ENCODE measurements around the gene FIGNL2. TPM values are rescaled to one million over a fixed set of nuclear protein-coding genes. Genes with fewer than 3 reads are reported as not detected.

FIGNL2 gene
- total and polyA plus RNA-seq, 2 of the 13 experiments (the other 11 are each of a cell fraction or from before 2014, with no cell fraction given), result 0.82 to 1.00 TPM

DNA sequence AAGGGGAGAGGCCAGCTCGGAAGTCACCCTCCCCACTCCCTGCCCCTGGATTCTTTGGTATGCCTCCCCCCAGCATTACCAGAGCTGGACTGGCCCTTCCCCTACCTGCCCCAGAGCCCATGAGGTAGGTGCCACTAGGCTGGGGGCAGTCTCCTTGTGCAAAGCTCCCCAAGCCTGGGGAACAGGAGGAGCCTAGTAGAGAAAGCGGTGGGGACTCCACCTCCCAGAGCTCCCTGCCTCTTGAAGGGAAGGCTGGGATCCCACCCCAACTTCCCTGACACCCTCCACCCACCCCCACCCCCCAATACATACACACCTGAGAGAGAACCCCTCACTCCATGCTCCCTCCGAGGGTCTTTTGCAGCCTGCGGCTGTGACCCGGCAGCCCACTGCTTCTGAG is 30.4 kb downstream of the FIGNL2 start (continued):
- TF ChIP-seq, protein P1, sequence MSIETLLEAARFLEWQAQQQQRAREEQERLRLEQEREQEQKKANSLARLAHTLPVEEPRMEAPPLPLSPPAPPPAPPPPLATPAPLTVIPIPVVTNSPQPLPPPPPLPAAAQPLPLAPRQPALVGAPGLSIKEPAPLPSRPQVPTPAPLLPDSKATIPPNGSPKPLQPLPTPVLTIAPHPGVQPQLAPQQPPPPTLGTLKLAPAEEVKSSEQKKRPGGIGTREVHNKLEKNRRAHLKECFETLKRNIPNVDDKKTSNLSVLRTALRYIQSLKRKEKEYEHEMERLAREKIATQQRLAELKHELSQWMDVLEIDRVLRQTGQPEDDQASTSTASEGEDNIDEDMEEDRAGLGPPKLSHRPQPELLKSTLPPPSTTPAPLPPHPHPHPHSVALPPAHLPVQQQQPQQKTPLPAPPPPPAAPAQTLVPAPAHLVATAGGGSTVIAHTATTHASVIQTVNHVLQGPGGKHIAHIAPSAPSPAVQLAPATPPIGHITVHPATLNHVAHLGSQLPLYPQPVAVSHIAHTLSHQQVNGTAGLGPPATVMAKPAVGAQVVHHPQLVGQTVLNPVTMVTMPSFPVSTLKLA (IDR thresholded peaks at IDR 0.05), result no peak
- TF ChIP-seq CCAR2 (optimal IDR thresholded peaks at IDR 0.05; ENCODE audit: low read depth, low read length) (no peak), ATM (IDR thresholded peaks at IDR 0.05; ENCODE audit: borderline replicate concordance) (no peak), MAFF (IDR thresholded peaks at IDR 0.05; ENCODE audit: low read depth, low read length) (no peak), ISL2 (CRISPR knock-in tag; IDR thresholded peaks at IDR 0.05) (no peak), SMAD9 (CRISPR knock-in tag; IDR thresholded peaks at IDR 0.05) (no peak), SIN3B (IDR thresholded peaks at IDR 0.05; ENCODE audit: low read length) (no peak), KDM1A (CRISPR knock-in tag; IDR thresholded peaks at IDR 0.05) (no peak)
- TF ChIP-seq, protein P2, sequence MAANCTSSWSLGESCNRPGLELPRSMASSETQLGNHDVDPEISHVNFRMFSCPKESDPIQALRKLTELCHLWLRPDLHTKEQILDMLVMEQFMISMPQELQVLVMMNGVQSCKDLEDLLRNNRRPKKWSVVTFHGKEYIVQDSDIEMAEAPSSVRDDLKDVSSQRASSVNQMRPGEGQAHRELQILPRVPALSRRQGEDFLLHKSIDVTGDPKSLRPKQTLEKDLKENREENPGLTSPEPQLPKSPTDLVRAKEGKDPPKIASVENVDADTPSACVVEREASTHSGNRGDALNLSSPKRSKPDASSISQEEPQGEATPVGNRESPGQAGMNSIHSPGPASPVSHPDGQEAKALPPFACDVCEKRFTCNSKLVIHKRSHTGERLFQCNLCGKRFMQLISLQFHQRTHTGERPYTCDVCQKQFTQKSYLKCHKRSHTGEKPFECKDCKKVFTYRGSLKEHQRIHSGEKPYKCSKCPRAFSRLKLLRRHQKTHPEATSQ (CRISPR knock-in tag; IDR thresholded peaks at IDR 0.05; ENCODE audit: borderline replicate concordance), result no peak
- TF ChIP-seq, protein P3, sequence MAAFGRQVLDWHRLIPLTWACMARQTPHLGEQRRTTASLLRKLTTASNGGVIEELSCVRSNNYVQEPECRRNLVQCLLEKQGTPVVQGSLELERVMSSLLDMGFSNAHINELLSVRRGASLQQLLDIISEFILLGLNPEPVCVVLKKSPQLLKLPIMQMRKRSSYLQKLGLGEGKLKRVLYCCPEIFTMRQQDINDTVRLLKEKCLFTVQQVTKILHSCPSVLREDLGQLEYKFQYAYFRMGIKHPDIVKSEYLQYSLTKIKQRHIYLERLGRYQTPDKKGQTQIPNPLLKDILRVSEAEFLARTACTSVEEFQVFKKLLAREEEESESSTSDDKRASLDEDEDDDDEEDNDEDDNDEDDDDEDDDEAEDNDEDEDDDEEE (CRISPR knock-in tag; IDR thresholded peaks at IDR 0.05), result no peak
- TF ChIP-seq, protein P4, sequence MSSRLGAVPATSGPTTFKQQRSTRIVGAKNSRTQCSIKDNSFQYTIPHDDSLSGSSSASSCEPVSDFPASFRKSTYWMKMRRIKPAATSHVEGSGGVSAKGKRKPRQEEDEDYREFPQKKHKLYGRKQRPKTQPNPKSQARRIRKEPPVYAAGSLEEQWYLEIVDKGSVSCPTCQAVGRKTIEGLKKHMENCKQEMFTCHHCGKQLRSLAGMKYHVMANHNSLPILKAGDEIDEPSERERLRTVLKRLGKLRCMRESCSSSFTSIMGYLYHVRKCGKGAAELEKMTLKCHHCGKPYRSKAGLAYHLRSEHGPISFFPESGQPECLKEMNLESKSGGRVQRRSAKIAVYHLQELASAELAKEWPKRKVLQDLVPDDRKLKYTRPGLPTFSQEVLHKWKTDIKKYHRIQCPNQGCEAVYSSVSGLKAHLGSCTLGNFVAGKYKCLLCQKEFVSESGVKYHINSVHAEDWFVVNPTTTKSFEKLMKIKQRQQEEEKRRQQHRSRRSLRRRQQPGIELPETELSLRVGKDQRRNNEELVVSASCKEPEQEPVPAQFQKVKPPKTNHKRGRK (CRISPR knock-in tag; IDR thresholded peaks at IDR 0.05), result no peak
- TF ChIP-seq, protein P5, sequence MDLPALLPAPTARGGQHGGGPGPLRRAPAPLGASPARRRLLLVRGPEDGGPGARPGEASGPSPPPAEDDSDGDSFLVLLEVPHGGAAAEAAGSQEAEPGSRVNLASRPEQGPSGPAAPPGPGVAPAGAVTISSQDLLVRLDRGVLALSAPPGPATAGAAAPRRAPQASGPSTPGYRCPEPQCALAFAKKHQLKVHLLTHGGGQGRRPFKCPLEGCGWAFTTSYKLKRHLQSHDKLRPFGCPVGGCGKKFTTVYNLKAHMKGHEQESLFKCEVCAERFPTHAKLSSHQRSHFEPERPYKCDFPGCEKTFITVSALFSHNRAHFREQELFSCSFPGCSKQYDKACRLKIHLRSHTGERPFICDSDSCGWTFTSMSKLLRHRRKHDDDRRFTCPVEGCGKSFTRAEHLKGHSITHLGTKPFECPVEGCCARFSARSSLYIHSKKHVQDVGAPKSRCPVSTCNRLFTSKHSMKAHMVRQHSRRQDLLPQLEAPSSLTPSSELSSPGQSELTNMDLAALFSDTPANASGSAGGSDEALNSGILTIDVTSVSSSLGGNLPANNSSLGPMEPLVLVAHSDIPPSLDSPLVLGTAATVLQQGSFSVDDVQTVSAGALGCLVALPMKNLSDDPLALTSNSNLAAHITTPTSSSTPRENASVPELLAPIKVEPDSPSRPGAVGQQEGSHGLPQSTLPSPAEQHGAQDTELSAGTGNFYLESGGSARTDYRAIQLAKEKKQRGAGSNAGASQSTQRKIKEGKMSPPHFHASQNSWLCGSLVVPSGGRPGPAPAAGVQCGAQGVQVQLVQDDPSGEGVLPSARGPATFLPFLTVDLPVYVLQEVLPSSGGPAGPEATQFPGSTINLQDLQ (CRISPR knock-in tag; IDR thresholded peaks at IDR 0.05), result no peak

All from HepG2 (cell line).